IMR-90 (cell line): ENCODE measurements around the gene CNPY4.

Experiments
- MXI1 ChIP-seq: IDR thresholded peaks from 2 replicates; pipeline ENCODE4 v1.6.1; 2012; ENCODE audit warnings: low read depth, mild to moderate bottlenecking, low read length, moderate library complexity, borderline replicate concordance
- POLR2A ChIP-seq: IDR thresholded peaks from 2 replicates; pipeline ENCODE4 v1.6.1; 2012; ENCODE audit warnings: mild to moderate bottlenecking, low read depth, low read length
- RCOR1 ChIP-seq: IDR thresholded peaks from 2 replicates; pipeline ENCODE4 v1.6.1; 2012; ENCODE audit warnings: mild to moderate bottlenecking, low read length, improper control_type of control experiment; ENCODE audit not compliant: insufficient replicate concordance
- RFX5 ChIP-seq: IDR thresholded peaks from 2 replicates; pipeline ENCODE4 v1.8.0; 2012; ENCODE audit warnings: low read depth, mild to moderate bottlenecking, low read length, moderate library complexity
- TF ChIP-seq, protein P1 (sequence below): conservative IDR thresholded peaks from 2 replicates; pipeline ENCODE4 v1.5.1; 2012; ENCODE audit warnings: mild to moderate bottlenecking, low read depth, low read length, improper control_type of control experiment

DNA sequence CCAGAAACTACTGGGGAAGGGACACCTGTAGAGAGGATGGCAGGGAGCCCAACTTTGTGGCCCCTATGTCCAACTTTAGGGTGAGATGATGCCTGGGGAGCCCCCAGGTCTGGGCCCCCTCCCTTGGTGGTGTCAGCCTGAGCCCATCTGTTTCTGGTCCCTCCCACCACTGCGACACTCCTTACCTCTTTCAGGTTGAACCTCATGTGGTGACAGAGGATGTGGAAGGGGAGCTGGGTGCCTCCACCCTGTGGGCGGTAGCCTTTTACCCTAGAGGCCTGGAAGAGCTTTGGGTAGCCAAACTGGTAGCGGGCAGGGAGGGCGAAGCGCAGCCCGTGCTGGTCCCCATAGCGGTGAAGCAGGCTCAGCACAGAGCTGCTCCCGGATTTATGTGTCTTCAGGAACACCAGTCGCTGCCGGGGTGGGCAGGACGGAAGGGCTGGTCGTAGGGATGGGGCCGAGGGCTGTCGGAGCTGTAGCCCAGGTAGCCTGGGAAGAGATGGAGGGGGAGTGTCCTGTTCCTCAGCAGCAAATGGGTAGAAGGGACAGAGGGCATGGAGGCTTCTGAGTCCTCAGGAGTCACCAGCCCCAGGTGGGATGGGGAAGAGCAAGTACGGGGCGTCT, 47.0 kb downstream of the CNPY4 start:
- TF ChIP-seq, protein P1, sequence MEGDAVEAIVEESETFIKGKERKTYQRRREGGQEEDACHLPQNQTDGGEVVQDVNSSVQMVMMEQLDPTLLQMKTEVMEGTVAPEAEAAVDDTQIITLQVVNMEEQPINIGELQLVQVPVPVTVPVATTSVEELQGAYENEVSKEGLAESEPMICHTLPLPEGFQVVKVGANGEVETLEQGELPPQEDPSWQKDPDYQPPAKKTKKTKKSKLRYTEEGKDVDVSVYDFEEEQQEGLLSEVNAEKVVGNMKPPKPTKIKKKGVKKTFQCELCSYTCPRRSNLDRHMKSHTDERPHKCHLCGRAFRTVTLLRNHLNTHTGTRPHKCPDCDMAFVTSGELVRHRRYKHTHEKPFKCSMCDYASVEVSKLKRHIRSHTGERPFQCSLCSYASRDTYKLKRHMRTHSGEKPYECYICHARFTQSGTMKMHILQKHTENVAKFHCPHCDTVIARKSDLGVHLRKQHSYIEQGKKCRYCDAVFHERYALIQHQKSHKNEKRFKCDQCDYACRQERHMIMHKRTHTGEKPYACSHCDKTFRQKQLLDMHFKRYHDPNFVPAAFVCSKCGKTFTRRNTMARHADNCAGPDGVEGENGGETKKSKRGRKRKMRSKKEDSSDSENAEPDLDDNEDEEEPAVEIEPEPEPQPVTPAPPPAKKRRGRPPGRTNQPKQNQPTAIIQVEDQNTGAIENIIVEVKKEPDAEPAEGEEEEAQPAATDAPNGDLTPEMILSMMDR, result no peak
- TF ChIP-seq POLR2A (no peak), MXI1 (no peak), RFX5 (no peak), RCOR1 (no peak)
